ENCODE data around the gene MDP1. TPM values are rescaled to one million over a fixed set of nuclear protein-coding genes. Genes with fewer than 3 reads are reported as not detected.

Gene MDP1
- total and polyA plus RNA-seq, 10 of the 15 experiments (the other 5 are each of a cell fraction or from before 2014, with no cell fraction given), result 10.4 to 45.8 (median 23.5) TPM

- intact Hi-C loops (cut with micrococcal nuclease; ENCODE audit: unreplicated experiment), result no loop called here
- no peaks in the 10 kb centered on the region for H4K20me1 ChIP-seq (ENCODE audit: control insufficient read depth, insufficient read depth)
- no peaks in the 10 kb centered on the region for H3K9me3 ChIP-seq (replicated peaks; ENCODE audit: control insufficient read depth, insufficient read depth, low read length)
- H3K36me3 ChIP-seq (ENCODE audit: control insufficient read depth in 2 of 2, insufficient read depth in 2 of 2, low read length in 1 of 2), result peaks cover 13 to 47% of the 10 kb centered on the region in 2 experiments; a peak in 3 of 4 replicates
- TF ChIP-seq ZNF274 (IDR thresholded peaks at IDR 0.05; ENCODE audit: insufficient read depth, insufficient read length) (no peak), POLR2AphosphoS5 (IDR thresholded peaks at IDR 0.05; ENCODE audit: low read length) (peak; percentile 70; the same call in 1 of the 2 replicates), ZBTB11 (CRISPR knock-in tag; IDR thresholded peaks at IDR 0.05) (no peak), POLR2A (IDR thresholded peaks at IDR 0.05; ENCODE audit: low read depth, low read length) (peak; percentile 73)
- POLR2A ChIA-PET, result interaction anchor here (1.1 to 1.4 kb wide), 3 partner anchors 15 to 38 kb away, joined by 3 to 4 read pairs (median 3); partner anchors contain the start of gene EMC9
- SMC1A ChIA-PET (ENCODE audit: uncharacterized antibody, unreplicated experiment), result no interaction called here
- DNase-seq (ENCODE audit: low read depth, low spot score) (no peak), FAIRE-seq (no peak), ATAC-seq (peak; percentile 9)
- no peaks in the 10 kb centered on the region for H3K27me3 ChIP-seq (replicated peaks in 1 of 2; ENCODE audit: control insufficient read depth in 2 of 2, insufficient read depth in 2 of 2, low read length in 1 of 2)
- no peak overlapping the region for H3K4me2 ChIP-seq (ENCODE audit: control insufficient read depth, insufficient read depth)
- H2AFZ ChIP-seq (ENCODE audit: control insufficient read depth, low read depth, low read length), result no peak overlapping the region
- RAD21 ChIA-PET (ENCODE audit: unreplicated experiment), result no interaction called here
- H3K9ac ChIP-seq (ENCODE audit: control insufficient read depth, insufficient read depth, low read length), result no peak overlapping the region
- H3K4me1 ChIP-seq (ENCODE audit: control insufficient read depth, insufficient read depth, low read length), result no peaks in the 10 kb centered on the region
- in situ Hi-C loops (cut with MboI), result no loop called here
- no peak overlapping the region for H3K27ac ChIP-seq (ENCODE audit: control insufficient read depth, insufficient read depth)
- no peaks in the 10 kb centered on the region for H3K79me2 ChIP-seq (ENCODE audit: control insufficient read depth, insufficient read depth, low read length)
- 71% methylated on average over 14 of the region's 14 CpGs for WGBS (ENCODE audit: insufficient coverage, insufficient replicate concordance, low lambda C conversion rate, missing lambda C conversion rate)
- BruUV-seq (replicated peaks), result no TSS peak
- H3K4me3 ChIP-seq, result no peak overlapping the region
- CTCF ChIA-PET, result interaction anchor here (0.6 to 0.9 kb wide), 2 partner anchors 36 to 129 kb away, joined by 3 read pairs; partner anchors contain the start of genes CIDEB and MDP1
Measured at GRCh38 chr14:24179294-24179960, 36.4 kb downstream of the MDP1 start.

All from GM12878 (cell line).